Lower lobe of right lung (tissue), 2 donors: ENCODE measurements around the gene KCNK6. TPM values are rescaled to one million over a fixed set of nuclear protein-coding genes. Genes with fewer than 3 reads are reported as not detected.

Experiments used
- ATAC-seq, 2 donors: fragments of 200-7000 bp; cut with Tn5 transposase; one replicate each; pipeline ENCODE4 v1.9.1; 2020 to 2022; ENCODE audit warnings: mild to moderate bottlenecking in 2 of 2, moderate library complexity in 2 of 2
- DNase-seq: peaks from one replicate; pipeline ENCODE4 v3.0.0-alpha.2; 2020
- H3K27ac ChIP-seq: fragments of 200-600 bp; one replicate; pipeline ENCODE4 v1.8.0; 2022
- H3K27me3 ChIP-seq: fragments of 200-600 bp; one replicate; pipeline ENCODE4 v1.8.0; 2022; ENCODE audit warnings: low read depth
- H3K36me3 ChIP-seq: fragments of 200-600 bp; one replicate; pipeline ENCODE4 v1.8.0; 2022; ENCODE audit warnings: mild to moderate bottlenecking
- H3K4me1 ChIP-seq: fragments of 200-600 bp; one replicate; pipeline ENCODE4 v1.8.0; 2022
- H3K4me3 ChIP-seq: fragments of 200-600 bp; one replicate; pipeline ENCODE4 v1.8.0; 2022; ENCODE audit warnings: mild to moderate bottlenecking
- H3K9me3 ChIP-seq: fragments of 200-600 bp; one replicate; pipeline ENCODE4 v1.8.0; 2022
- CTCF ChIP-seq: fragments of 200-600 bp; IDR thresholded peaks from one replicate; pipeline ENCODE4 v1.8.0; 2022; ENCODE audit warnings: antibody characterized with exemption, mild to moderate bottlenecking
- intact Hi-C: fragments of 100-400 bp; cut with DNase I; formaldehyde crosslinking; loops from one replicate; pipeline ENCODE4 v1.11.0; 2022
- total RNA-seq: library from RNA; stranded (reverse); fragmentation: NEBNext Ultra II Directional; extraction: Animal tissue kit (Norgen Biotek cat#: 25700); gene quantifications from one replicate; pipeline ENCODE4 v1.2.1, GENCODE V29; 2021
- donor health status: DM: no; HTN: yes; CAD: no; lungs with severe emphysema.

Gene KCNK6
- total RNA-seq, 1 donor from 2014 or later = 11.5 TPM

DNA sequence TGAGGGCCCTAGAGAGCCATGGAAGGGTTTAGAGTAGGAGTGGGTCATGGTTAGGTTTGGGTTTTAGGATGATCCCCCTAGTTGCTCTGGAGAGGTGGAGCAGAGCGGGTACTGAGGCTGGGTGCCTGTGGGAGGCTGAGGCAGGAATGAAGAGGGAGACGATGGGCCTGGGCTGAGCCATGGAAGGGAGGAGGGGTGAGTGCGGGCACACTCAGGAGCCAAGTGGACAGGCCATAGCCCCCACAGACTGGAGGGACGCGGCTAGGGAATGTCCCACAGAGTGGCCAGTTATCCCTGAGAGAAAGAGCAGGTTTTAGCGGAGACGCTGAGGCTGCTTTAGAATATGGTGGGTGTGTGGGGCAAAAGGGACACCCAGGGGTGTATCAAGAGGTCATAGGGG is 10.0 kb downstream of the KCNK6 start:
- TF ChIP-seq CTCF = no peak
- no peaks in the 10 kb centered on the region for H3K27me3 ChIP-seq
- DNase-seq (no peak), ATAC-seq (no peak)
- no peak overlapping the region for H3K27ac ChIP-seq
- intact Hi-C loops = no loop called here
- no peaks in the 10 kb centered on the region for H3K4me1 ChIP-seq
- peaks cover 40% of the 10 kb centered on the region for H3K36me3 ChIP-seq
- no peaks in the 10 kb centered on the region for H3K9me3 ChIP-seq
- no peak overlapping the region for H3K4me3 ChIP-seq

GRCh38 chr19:38331728-38332127 is 12.1 kb downstream of the KCNK6 start:
- no peak for TF ChIP-seq CTCF
- ATAC-seq (no peak), DNase-seq (no peak)
- Histone ChIP-seq H3K27me3 (no peaks in the 10 kb centered on the region), H3K36me3 (peaks cover 20% of the 10 kb centered on the region), H3K4me1 (peaks cover 5% of the 10 kb centered on the region), H3K9me3 (no peaks in the 10 kb centered on the region), H3K4me3 (no peak overlapping the region), H3K27ac (no peak overlapping the region)
- intact Hi-C loops = no loop called here

DNA sequence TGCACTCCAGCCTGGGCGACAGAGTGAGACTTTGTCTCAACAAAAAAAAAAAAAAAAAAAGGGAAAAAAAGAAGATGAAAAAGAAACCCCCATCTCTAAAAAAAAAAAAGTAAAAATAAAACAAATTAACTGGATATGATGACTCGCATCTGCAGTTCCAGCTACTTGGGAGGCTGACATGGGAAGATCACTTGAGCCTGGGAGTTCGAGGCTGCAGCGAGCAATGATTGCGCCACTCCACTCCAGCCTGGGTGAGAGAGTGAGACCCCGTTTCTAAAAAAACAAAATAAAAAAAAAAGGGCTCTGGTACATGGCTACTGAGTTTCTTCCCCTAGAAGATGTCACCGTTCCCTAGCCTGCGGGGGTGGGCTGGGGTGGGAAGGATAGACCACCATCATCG is 13.6 kb downstream of the KCNK6 start:
- intact Hi-C loops = no loop called here
- ATAC-seq = no peak
- Histone ChIP-seq H3K9me3 (no peaks in the 10 kb centered on the region), H3K36me3 (peaks cover 5% of the 10 kb centered on the region), H3K27me3 (no peaks in the 10 kb centered on the region), H3K4me3 (no peak overlapping the region), H3K4me1 (peaks cover 14% of the 10 kb centered on the region), H3K27ac (no peak overlapping the region)
- no peak for TF ChIP-seq CTCF
- DNase-seq = no peak

- ATAC-seq = peak; percentile 93
- intact Hi-C loops = no loop called here
- H3K27me3 ChIP-seq = no peaks in the 10 kb centered on the region
- H3K27ac ChIP-seq = peak overlapping the region; percentile 82
- H3K4me3 ChIP-seq = peak overlapping the region; percentile 65
- peak; percentile 98 for DNase-seq
- TF ChIP-seq CTCF = no peak
- H3K36me3 ChIP-seq = peaks cover 4% of the 10 kb centered on the region
- H3K4me1 ChIP-seq = peaks cover 20% of the 10 kb centered on the region
- H3K9me3 ChIP-seq = no peaks in the 10 kb centered on the region
Measured at GRCh38 chr19:38335949-38336637, 16.4 kb downstream of the KCNK6 start.

- Histone ChIP-seq H3K9me3 (no peaks in the 10 kb centered on the region), H3K4me1 (peaks cover 20% of the 10 kb centered on the region), H3K27ac (peak overlapping the region; percentile 82), H3K27me3 (no peaks in the 10 kb centered on the region), H3K4me3 (peak overlapping the region; percentile 65), H3K36me3 (peaks cover 4% of the 10 kb centered on the region)
- ATAC-seq = peak; percentile 90 to 93
- DNase-seq = peak; percentile 99
- intact Hi-C loops = no loop called here
- no peak for TF ChIP-seq CTCF
Measured at GRCh38 chr19:38336638-38337359, 17.2 kb downstream of the KCNK6 start.
